Loucy (cell line): Measurements from ENCODE around the gene SLC23A2.

ENCODE experiments used
- H2AFZ ChIP-seq: fragments of 200-600 bp; sonication (generic); 2 replicates; pipeline ENCODE4 v1.6.0; 2016; ENCODE audit warnings: antibody characterized with exemption, mild to moderate bottlenecking, low read length, moderate library complexity
- H3F3A ChIP-seq: fragments of 200-600 bp; 2 replicates; pipeline ENCODE4 v1.6.0; 2016; ENCODE audit warnings: antibody characterized with exemption, low read depth, mild to moderate bottlenecking
- H3K27me3 ChIP-seq: fragments of 200-600 bp; sonication (generic); 2 replicates; pipeline ENCODE4 v1.6.1; 2014; ENCODE audit warnings: low read length, mild to moderate bottlenecking; ENCODE audit not compliant: insufficient read depth, poor library complexity, severe bottlenecking
- H3K36me3 ChIP-seq: fragments of 200-600 bp; sonication (generic); 2 replicates; pipeline ENCODE4 v1.6.1; 2016; ENCODE audit warnings: low read length; ENCODE audit not compliant: insufficient read depth
- H3K4me1 ChIP-seq: fragments of 200-600 bp; sonication (generic); 2 replicates; pipeline ENCODE4 v1.5.1; 2014; ENCODE audit warnings: low read length, mild to moderate bottlenecking; ENCODE audit not compliant: insufficient read depth, poor library complexity, severe bottlenecking
- H3K4me2 ChIP-seq: fragments of 200-600 bp; sonication (generic); 2 replicates; pipeline ENCODE4 v1.6.0; 2014; ENCODE audit warnings: antibody characterized with exemption, low read length, low read depth, mild to moderate bottlenecking; ENCODE audit not compliant: poor library complexity, severe bottlenecking
- H3K4me3 ChIP-seq: fragments of 200-600 bp; sonication (generic); 2 replicates; pipeline ENCODE4 v1.5.1; 2014; ENCODE audit warnings: low read length, mild to moderate bottlenecking, mixed read lengths; ENCODE audit not compliant: poor library complexity, severe bottlenecking
- H3K79me2 ChIP-seq: fragments of 200-600 bp; sonication (generic); 2 replicates; pipeline ENCODE4 v1.6.1; 2014; ENCODE audit warnings: low read length; ENCODE audit not compliant: insufficient read depth
- H3K9ac ChIP-seq: fragments of 200-600 bp; sonication (generic); 2 replicates; pipeline ENCODE4 v1.6.0; 2014; ENCODE audit warnings: mild to moderate bottlenecking, low read depth, low read length, moderate library complexity; ENCODE audit not compliant: poor library complexity, severe bottlenecking
- H3K9me2 ChIP-seq: fragments of 200-600 bp; sonication (generic); replicated peaks from 2 replicates; pipeline ENCODE4 v1.6.1; 2016; ENCODE audit warnings: low read depth, low read length, mixed read lengths
- H3K9me3 ChIP-seq: fragments of 200-600 bp; sonication (generic); 2 replicates; pipeline ENCODE4 v1.6.1; 2014; ENCODE audit warnings: mild to moderate bottlenecking, antibody characterized with exemption, low read length, low read depth; ENCODE audit not compliant: insufficient read depth
- H4K20me1 ChIP-seq: fragments of 200-600 bp; sonication (generic); 2 replicates; pipeline ENCODE4 v1.6.0; 2014; ENCODE audit warnings: antibody characterized with exemption, low read length, mild to moderate bottlenecking; ENCODE audit not compliant: insufficient read depth, poor library complexity, severe bottlenecking
- CTCF ChIP-seq: fragments of 200-600 bp; sonication (generic); conservative IDR thresholded peaks from 2 replicates; pipeline ENCODE4 v1.5.1; 2014; ENCODE audit warnings: mild to moderate bottlenecking, antibody characterized with exemption, low read length
- EZH2phosphoT487 ChIP-seq: fragments of 200-600 bp; IDR thresholded peaks from 2 replicates; pipeline ENCODE4 v1.6.1; 2018; ENCODE audit warnings: antibody characterized with exemption, mild to moderate bottlenecking, moderate library complexity, borderline replicate concordance

The SLC23A2 gene

DNA sequence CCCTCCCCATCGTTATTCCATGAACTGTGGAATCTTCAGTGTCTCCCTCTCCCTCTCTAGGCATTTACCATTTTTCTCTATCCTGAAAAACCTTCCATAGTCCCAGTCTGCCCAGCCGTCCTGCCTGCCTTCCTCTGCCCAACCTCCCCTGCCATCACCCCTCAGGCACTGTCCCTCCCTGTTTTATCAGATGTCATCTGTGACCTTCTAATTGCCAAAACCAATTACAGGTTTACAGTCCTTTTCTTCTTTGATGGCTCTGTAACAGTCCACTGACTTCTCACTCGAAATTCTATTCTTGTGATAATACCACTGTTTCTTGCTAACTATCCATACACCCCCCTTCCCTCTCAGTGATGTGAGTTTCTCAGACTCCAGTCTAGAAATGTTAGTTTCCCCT lies 2.3 kb upstream of the SLC23A2 start:
- no peak overlapping the region for H3K4me2 ChIP-seq
- H4K20me1 ChIP-seq: no peaks in the 10 kb centered on the region
- no peaks in the 10 kb centered on the region for H3F3A ChIP-seq
- no peaks in the 10 kb centered on the region for H3K9me2 ChIP-seq
- no peak overlapping the region for H3K9ac ChIP-seq
- no peaks in the 10 kb centered on the region for H3K9me3 ChIP-seq
- H3K36me3 ChIP-seq: no peaks in the 10 kb centered on the region
- peaks cover 22% of the 10 kb centered on the region for H3K79me2 ChIP-seq
- no peak overlapping the region for H3K4me3 ChIP-seq
- peak overlapping the region; percentile 68 for H2AFZ ChIP-seq
- peaks cover 26% of the 10 kb centered on the region for H3K4me1 ChIP-seq
- TF ChIP-seq EZH2phosphoT487 (no peak), CTCF (no peak)
- H3K27me3 ChIP-seq: no peaks in the 10 kb centered on the region

GRCh38 chr20:5002077-5002413 lies 735 bp upstream of the SLC23A2 start:
- Histone ChIP-seq H3K4me1 (peaks cover 36% of the 10 kb centered on the region), H4K20me1 (no peaks in the 10 kb centered on the region), H3K9ac (peak overlapping the region; percentile 58), H3F3A (no peaks in the 10 kb centered on the region), H3K79me2 (peaks cover 37% of the 10 kb centered on the region), H2AFZ (peak overlapping the region; percentile 100), H3K36me3 (no peaks in the 10 kb centered on the region), H3K9me2 (no peaks in the 10 kb centered on the region), H3K4me3 (peak overlapping the region; percentile 99), H3K9me3 (no peaks in the 10 kb centered on the region), H3K4me2 (peak overlapping the region; percentile 91), H3K27me3 (no peaks in the 10 kb centered on the region)
- no peak for TF ChIP-seq EZH2phosphoT487
- no peak for TF ChIP-seq CTCF

DNA sequence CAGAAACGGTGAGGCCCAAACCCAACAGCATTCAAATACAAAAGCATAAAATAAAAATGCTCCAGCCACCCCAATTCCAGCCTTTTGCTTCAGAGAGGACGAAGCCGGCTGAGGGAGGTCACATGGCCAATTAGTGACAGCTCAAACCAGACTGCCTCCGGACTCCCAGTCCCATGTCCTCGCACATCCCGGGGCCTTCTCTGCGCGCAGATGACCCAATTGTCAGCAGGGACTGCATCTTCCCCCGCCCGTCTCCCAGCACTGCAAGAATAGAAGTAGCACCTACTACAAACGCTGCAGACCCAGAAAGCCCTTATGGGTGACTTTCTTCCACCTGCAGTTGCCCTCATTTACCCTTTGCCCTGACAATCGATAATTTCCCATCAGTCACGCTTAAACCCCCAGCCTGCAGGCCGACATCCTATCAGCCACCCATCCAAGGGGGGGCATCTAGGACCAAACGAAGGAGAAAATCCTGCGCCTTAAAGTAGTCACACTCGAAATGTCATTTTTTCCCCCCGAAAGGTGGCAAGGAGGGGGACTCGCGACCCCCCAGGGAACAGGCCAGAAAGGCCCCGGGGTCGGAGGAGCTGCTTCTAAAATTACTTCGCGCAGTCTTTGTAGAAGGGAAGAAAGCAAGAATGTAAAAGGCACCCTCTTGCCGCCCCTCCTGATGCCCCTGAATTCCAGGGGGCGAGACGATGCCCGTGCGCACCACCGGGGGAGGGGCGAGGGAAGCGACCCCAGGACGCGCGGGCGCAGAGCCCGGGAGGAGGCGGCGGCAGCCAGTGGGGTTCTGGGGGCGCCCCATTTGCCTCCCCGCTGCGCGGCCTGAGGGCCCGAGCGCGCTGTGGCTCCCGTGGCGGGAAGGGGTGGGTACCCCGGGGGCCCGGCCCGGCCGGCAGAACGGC lies 792 bp downstream of the SLC23A2 start:
- H3K27me3 ChIP-seq: no peaks in the 10 kb centered on the region

More for the DNA sequence above, 792 bp downstream of the SLC23A2 start:
- H3K4me2 ChIP-seq: peak overlapping the region; percentile 99
- H3K4me3 ChIP-seq: peak overlapping the region; percentile 99
- H3K9me3 ChIP-seq: no peaks in the 10 kb centered on the region
- H3K4me1 ChIP-seq: peaks cover 39% of the 10 kb centered on the region
- H3K9ac ChIP-seq: peak overlapping the region; percentile 71
- H2AFZ ChIP-seq: peak overlapping the region; percentile 63
- no peaks in the 10 kb centered on the region for H3K9me2 ChIP-seq
- no peaks in the 10 kb centered on the region for H3K36me3 ChIP-seq
- H3F3A ChIP-seq: no peaks in the 10 kb centered on the region
- no peak for TF ChIP-seq EZH2phosphoT487
- TF ChIP-seq CTCF: no peak
- no peaks in the 10 kb centered on the region for H4K20me1 ChIP-seq
- H3K79me2 ChIP-seq: peaks cover 52% of the 10 kb centered on the region
